AG09319 (cell line): Measurements from ENCODE around the gene CLEC7A.

Experiments
- DNase-seq: peaks from one replicate; pipeline ENCODE4 v3.0.0-alpha.2; 2010; ENCODE audit warnings: low read depth; ENCODE audit errors: extremely low read depth
- TF ChIP-seq, protein P1 (sequence below): IDR thresholded peaks from 2 replicates; pipeline ENCODE4 v1.5.1; 2011; ENCODE audit warnings: low read depth, mild to moderate bottlenecking, inconsistent platforms, low read length, moderate library complexity

The CLEC7A gene

GRCh38 chr12:10140001-10140400 lies 10.0 kb upstream of the CLEC7A start:
- peak; percentile 25 for DNase-seq
- TF ChIP-seq, protein P1, sequence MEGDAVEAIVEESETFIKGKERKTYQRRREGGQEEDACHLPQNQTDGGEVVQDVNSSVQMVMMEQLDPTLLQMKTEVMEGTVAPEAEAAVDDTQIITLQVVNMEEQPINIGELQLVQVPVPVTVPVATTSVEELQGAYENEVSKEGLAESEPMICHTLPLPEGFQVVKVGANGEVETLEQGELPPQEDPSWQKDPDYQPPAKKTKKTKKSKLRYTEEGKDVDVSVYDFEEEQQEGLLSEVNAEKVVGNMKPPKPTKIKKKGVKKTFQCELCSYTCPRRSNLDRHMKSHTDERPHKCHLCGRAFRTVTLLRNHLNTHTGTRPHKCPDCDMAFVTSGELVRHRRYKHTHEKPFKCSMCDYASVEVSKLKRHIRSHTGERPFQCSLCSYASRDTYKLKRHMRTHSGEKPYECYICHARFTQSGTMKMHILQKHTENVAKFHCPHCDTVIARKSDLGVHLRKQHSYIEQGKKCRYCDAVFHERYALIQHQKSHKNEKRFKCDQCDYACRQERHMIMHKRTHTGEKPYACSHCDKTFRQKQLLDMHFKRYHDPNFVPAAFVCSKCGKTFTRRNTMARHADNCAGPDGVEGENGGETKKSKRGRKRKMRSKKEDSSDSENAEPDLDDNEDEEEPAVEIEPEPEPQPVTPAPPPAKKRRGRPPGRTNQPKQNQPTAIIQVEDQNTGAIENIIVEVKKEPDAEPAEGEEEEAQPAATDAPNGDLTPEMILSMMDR, result peak; percentile 38

- no peak for DNase-seq
- TF ChIP-seq, protein P1, result no peak
Observed at GRCh38 chr12:10136637-10137205, 6.7 kb upstream of the CLEC7A start.

GRCh38 chr12:10135126-10135525 lies 5.1 kb upstream of the CLEC7A start:
- TF ChIP-seq, protein P1, result no peak
- DNase-seq, result no peak

DNA sequence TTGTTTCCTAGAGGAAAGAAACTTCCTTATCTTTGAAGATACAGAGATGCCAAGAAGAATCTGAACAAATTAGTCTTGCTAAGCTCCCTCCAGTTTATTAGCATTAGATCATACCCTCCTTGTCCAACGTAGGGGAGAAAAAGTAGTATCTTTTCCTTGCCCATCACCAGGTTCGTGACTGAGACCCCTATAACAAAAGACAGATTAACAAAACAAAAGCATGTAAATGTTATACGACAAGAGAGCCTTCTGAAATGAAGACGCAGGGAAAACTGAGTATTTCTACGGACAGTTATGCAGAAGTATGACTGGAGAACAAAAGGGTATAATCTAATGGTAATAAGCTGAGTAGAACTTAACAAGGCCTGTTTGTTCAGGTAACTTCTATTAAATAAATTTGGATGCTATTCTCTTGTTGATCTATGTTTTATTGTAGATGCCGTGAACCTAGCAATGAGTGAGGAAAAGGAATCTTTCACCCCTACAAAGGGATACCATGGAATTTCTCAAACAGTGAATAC lies 2.9 kb upstream of the CLEC7A start:
- TF ChIP-seq, protein P1, result no peak
- DNase-seq, result no peak

GRCh38 chr12:10131111-10131690 lies 1.2 kb upstream of the CLEC7A start:
- DNase-seq, result no peak
- TF ChIP-seq, protein P1, result no peak

DNA sequence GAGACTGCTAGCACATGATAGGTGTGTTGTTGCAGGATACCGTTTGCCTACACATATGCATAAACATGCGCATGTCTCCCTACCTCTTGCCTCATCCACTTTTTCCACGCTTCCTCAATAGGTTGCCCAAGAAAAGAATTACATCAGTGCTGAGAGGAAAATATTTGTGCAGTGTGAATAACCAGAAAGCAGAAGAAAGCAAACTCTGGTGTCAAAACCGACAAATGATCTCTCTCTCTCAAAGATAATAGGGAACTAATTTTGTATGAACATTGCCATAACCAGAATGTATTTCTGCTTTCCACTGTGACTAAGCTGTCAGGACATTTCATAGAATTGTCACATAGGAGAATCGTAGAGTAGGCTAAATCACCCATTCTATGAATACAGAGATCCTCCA lies 1.3 kb downstream of the CLEC7A start:
- DNase-seq, result no peak
- TF ChIP-seq, protein P1, result no peak

DNA sequence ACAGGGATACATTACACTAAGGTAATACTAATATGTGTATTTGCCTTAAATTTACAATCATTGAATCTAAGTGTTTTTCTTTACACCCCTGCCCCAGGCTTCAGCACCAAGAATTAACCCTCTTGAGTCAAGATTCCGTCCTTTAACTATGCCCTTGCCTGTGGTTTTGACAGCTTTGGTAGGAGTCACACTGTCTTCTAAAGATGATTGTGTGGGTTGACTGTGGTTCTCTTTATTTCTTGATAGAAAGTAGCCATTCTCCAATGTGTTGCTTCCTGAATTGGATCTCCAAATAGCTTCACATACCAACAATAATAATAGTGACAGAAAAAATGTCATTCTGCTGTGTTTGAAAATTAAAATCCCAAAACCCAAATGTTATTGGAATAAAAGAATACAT lies 3.6 kb downstream of the CLEC7A start:
- TF ChIP-seq, protein P1, result no peak
- DNase-seq, result no peak
